T-helper 1 cell (primary cell): ENCODE data around the gene GRIK3.

Source experiments
- DNase-seq, 5 donors: peaks; one replicate each; pipeline ENCODE4 v3.0.0-alpha.2; 2012 to 2020

Gene GRIK3

DNA sequence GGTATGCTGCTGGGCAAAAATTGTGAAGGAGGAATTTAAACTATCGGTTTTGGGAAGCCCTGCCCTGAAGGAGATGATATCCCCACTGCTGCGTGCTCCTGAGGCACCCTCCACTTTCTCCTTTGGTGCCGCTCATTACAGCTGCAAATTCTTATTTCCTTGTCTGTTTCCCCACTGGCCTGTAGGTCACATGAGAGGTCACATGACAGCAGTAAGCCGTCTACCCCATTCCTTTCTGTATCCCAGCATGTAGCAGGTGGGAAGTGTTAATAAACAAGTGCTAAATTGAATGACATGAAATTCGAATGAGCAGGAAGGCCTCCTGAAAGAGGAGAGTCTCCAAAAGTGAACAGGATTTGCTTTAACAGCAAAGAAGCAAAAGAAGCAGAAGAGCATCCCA, 58.7 kb downstream of the GRIK3 start:
- no peak for DNase-seq

DNA sequence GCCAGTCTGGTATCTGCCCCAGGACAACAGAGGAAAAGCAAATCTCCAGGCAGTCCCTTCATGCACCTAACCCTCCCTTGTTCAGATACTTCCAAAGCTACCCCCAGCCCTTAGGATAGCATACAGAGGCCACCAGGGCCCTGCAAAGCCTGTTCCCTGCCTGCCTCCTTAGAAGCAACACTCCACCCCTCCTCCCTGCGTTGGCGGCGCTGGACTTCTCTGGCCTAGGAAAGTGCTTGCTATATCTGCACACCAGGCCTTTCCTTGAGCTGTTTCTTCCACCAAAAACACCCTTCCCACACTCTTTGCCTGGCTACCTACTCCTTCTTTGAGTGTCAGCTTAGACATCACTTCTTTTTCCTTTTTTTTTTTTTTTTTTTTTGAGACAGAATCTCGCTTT, 61.3 kb downstream of the GRIK3 start:
- no peak for DNase-seq

GRCh38 chr1:36971852-36972618, 62.3 kb downstream of the GRIK3 start:
- DNase-seq: no peak

GRCh38 chr1:36968730-36969129, 65.6 kb downstream of the GRIK3 start:
- DNase-seq: no peak

DNA sequence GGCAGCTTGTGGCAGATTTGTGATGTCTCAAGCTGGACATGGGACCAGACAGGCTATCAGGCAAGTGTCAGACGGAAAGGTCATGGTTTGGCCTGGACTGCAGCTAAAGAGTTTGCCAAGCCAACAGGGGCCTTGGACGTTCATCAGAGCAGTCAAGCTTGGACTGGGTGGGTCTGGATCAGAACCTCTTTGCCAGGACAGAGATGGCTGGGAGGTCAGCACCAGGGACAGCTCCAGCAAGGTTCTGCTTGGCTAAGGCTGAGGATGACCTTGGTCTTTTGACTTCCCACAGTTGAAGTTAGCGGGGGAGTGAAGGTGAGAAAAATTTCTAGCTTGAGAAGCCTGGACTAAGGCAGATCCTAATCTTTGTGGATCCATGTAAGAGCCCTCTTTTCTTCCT, 68.1 kb downstream of the GRIK3 start:
- no peak for DNase-seq

DNA sequence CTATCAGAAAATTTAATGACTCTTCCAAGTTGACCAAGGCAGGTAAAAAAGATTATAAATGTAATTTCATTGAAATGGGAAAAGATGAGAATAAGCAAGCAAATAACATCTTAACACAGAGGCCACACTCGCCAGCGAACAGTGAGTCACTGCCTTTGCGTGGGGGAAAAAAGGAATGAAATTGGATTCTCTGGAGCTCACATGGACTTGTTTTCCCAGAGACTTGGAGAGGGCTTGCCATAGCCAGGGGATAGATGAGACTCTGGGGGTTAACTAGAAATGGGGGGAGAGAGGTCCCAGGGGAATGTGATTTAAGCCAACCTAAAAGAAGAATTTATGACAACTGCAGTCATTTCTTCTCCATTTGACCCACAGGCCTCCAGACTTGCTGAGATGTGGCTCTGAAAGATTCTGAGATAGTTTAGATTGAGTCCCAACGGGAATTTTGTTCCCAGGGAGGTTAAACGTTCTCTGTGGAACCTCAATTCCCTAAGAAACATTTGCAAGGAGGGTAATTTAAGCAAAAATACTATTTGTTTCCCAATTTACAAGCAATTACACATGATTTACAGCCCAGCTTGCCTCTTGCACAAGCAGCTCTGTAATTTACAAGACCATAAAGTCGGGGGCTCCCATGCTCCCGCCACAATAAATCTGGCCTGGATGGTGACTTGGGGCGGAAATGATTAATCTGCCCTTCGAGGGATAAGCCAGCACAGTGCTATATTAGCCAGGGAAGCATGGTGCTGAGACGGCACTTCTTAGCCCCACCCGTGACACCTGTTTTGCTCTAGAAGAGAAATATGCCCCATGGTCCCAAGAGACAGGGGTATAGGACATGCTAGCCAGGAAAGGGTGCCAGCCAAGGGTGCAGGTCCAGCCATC, 68.8 kb downstream of the GRIK3 start:
- DNase-seq: no peak

DNA sequence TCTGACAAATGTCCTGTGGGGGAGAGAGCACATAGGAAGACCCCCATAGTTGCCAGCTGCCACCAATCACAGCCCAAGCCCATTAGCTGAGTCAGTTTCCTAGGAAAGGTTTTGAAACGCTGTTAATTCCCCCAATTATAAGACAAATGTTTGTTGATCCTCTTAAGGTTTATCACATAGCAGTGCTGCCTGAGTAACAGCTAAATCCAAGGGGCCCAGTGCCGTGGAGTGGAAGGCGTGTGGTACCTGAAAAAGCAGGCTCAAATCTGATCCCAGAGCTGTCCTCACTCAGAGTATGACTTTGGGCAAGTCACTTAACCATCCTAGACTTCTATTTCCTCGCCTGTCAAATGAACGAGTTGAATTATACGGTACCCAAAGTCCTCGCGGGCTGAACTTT, 69.5 kb downstream of the GRIK3 start:
- no peak for DNase-seq

- DNase-seq: no peak
Observed at GRCh38 chr1:36963006-36963405, 71.3 kb downstream of the GRIK3 start.

GRCh38 chr1:36961062-36961615, 73.2 kb downstream of the GRIK3 start:
- DNase-seq: no peak

GRCh38 chr1:36956570-36956969, 77.7 kb downstream of the GRIK3 start:
- no peak for DNase-seq

- no peak for DNase-seq
Observed at GRCh38 chr1:36955016-36955415, 79.3 kb downstream of the GRIK3 start.

- no peak for DNase-seq
Observed at GRCh38 chr1:36953061-36953460, 81.3 kb downstream of the GRIK3 start.

DNA sequence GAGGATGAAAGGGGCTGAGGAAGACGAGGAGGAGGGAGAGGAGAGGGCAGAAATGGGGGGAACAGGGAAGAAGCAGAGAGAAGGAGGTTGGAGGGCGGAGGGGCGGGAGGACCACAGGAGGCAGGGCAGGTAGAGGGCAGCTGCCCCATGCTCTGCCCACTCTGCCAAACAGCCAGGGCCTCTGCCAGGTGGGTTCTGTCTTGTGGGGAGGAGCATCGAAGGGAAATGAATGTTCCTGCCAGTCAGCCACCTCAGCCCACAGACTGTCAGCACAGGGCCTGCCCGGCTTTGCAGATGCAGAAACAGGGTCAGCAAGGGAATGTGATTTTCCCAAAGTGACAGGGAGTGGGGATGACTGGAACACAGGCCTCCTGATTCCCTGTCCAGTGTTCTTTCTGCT, 82.6 kb downstream of the GRIK3 start:
- DNase-seq: no peak

- no peak for DNase-seq
Observed at GRCh38 chr1:36951292-36951750, 83.0 kb downstream of the GRIK3 start.

DNA sequence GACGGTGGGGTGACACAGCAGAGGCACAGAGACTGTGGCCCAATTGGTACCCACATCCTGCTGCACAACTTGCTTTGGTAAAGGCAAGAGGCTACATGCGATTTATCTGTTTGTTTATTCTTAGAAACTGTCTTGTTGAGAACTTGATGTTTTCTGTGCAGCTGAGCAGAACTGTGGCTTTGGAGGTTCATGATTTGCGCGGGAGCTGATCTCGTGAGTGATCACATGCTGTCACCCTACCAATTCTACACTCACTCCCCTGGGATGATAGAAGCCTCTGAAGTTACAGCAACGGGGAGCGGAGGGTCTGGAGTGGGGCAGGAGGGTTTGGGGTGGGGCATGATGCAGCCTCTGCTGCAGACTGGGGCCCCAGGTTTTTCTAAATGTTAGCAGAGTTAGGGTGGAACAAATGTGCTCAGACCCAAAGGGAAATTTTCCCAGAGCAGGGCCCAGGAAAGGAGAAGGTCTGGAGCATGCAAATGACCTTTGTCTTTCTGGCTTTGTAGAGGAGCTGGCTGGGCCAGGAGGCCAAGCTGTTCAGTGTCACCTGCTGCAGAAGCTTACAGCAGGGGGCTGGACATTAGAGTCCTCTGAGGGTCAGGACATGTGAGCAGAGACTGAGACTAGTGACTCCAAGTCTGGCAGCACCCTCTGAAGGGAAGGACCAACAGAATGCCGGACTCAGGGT, 83.6 kb downstream of the GRIK3 start:
- no peak for DNase-seq

DNA sequence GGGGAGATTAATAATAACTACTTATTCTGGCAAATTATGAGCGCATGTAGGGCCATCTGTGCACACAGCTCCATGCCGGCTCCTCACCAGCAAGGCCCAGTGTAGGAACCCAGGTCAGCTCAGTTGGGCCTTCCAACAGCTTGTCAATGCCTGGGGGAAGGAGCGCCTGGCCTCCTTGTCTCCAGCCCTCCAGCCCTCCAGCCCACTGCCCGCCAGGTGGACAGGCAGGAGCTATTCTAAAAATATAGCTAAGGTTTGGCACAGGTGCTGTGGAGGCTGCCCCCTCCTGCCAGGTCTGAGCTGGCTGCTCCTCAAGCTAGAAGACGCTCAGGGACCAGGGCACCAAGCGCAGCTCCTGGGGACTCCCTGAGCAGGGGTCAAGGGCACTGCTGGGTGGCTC, 85.7 kb downstream of the GRIK3 start:
- no peak for DNase-seq

DNA sequence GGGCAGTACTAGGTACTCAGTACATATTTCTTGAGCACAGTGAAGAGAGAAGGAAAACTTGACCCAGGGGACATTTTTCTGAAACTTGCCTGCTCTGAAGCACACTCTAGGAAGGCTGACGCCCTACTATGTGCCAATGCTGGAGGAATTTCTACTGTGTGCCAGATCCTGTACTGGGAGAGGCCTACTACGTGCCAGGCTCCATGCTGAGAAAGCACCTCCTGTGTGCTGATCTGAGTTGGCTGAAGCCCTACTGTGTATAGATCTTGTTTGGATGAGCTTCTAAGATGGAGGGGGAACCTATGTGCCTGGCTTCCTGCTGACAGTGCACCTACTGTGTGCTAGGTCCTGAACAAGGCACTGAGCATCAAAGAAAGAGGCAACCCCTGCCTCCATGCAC, 86.2 kb downstream of the GRIK3 start:
- no peak for DNase-seq

DNA sequence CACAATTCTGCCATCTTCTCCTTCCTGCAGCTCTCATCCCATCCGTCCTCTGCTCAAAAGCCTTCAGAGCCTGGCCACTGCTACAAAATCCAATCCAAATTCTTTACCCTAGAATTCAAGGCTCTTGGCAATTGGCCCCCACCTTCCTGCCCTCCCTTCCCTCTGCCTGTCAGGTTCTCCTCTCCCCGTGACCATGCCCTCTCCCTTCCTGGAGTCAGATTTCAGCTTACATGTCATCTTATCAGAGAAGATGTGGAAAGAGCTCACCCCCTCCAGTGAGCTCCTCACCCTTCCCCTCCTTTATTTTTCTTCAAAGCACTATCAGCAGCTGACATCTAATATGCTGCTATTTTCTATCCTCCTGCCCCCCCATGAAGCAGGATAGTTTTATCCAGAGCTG, 86.9 kb downstream of the GRIK3 start:
- DNase-seq: no peak

DNA sequence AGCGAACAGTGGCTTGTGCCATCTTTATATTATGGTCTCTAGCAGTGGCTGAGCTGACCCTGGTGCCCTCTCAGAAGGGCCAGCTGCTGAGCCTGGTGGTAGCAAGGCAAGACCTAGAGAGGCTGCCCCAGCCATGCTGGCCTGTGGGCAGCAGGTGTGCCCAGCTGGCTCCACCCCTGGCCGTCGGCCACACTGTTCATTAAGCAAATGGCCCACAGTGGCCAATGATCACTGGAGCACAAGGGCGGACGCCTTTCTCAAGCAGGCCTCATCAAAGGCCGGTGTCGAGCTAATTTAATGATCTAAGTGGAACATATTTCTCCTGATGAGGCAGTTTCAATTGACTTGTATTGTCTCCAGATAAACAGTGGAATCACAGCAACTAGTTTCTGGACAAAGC, 89.4 kb downstream of the GRIK3 start:
- no peak for DNase-seq

- DNase-seq: no peak
Observed at GRCh38 chr1:36942148-36942547, 92.2 kb downstream of the GRIK3 start.

GRCh38 chr1:36941316-36941978, 92.9 kb downstream of the GRIK3 start:
- no peak for DNase-seq

- DNase-seq: no peak
Observed at GRCh38 chr1:36938819-36939218, 95.5 kb downstream of the GRIK3 start.

DNA sequence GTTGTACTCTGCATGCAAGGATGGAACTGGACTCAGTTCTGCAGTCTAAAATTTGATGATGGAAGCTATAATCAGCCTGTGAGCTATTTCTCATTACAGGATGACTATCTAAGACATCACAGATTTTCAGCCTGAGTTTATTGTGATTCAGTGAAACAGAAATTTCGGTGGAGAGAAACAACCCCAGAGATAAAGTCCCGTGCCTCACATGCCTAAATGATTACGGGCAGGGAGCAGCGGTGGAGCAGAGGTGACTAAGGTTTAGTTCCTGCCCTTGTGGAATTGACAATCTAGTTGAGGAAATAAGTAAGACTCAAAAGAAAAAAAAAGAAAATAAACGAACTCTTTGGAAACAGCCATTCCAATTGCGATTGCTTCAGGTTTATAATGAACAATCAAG, 96.9 kb downstream of the GRIK3 start:
- DNase-seq: no peak
